A673 (cell line): ENCODE measurements around the gene TBC1D22A.

Experiments used
- CTCF ChIP-seq: fragments of 300-800, 200-600 bp; sonication (generic); conservative IDR thresholded peaks from 2 replicates; pipeline ENCODE4 v1.5.1; 2017; ENCODE audit warnings: low read depth, mild to moderate bottlenecking, antibody characterized with exemption, low read length, moderate library complexity, mixed read lengths
- EZH2 ChIP-seq: fragments of 200-600 bp; sonication (generic); IDR thresholded peaks from 2 replicates; pipeline ENCODE4 v1.6.1; 2017; ENCODE audit warnings: borderline replicate concordance, low read depth, mild to moderate bottlenecking, mixed read lengths, antibody characterized with exemption, low read length; ENCODE audit not compliant: poor library complexity, severe bottlenecking

- TF ChIP-seq CTCF, result no peak
- TF ChIP-seq EZH2, result no peak
Measured at GRCh38 chr22:46764140-46764680, 1.8 kb downstream of the TBC1D22A start.
